ENCODE results near the gene SCARB1. TPM values are rescaled to one million over a fixed set of nuclear protein-coding genes. Genes with fewer than 3 reads are reported as not detected.

Gene SCARB1
- polyA plus RNA-seq, 12 donors, result 16.7 to 66.4 (median 22.4) TPM; not detected in 1

DNA sequence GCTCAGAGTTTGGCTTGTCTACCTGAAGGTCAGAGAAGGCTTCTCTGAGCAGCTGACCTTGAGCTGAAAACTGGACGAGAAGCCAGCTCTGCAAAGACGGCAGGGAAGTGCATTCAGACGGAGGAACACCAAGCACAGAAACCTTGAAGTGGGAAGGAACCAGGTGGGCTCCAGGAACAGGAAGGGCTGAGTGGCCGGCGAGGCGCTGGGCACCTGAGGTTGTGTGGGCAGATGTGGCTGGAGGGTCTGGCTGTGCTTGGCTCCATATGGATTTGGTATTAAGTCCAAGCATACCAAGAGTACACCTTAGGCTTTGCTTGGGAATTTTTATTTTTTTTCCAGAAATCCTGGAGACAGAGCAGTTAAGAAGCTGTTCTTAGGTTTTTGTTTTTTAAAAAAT is 130.6 kb downstream of the SCARB1 start:
- DNase-seq, result no peak

DNA sequence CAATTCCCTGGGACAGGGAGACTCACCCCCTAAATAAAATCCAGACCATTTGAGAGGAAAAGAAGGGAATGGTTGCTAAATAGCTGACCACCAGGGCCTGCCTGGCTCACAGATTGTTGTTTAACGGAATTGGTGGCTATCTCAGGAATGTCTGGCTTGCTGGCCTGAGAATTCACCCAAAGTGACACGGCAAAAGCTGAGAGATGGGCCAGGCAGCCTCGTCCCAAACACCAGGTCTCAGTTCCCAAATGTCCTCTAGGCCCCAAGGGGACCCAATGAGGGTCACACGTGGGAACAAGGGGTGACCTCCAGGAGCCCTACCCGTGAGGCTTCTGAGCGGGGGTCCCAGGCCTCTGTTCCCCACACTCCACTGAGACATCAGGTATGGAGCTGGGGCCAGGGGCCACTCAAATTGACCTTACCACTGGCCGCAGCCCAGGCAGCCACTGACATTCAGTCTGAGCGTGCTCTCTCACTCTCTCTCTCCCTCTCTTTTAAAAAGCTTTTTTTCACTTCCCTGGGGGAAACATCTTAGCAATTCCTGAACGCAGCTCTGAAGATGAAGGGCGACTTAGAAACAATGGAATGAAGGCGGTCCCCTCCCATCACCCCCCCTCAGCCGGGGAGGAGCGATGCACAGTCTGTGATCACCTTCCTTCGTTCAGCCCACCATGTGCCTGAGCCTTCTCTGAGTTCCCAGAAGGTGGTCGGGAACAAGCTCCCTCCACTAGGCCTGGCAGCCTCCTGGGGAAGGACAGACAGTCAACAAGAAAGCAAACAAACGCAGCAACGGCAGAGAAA is 131.2 kb downstream of the SCARB1 start:
- DNase-seq, result no peak

DNA sequence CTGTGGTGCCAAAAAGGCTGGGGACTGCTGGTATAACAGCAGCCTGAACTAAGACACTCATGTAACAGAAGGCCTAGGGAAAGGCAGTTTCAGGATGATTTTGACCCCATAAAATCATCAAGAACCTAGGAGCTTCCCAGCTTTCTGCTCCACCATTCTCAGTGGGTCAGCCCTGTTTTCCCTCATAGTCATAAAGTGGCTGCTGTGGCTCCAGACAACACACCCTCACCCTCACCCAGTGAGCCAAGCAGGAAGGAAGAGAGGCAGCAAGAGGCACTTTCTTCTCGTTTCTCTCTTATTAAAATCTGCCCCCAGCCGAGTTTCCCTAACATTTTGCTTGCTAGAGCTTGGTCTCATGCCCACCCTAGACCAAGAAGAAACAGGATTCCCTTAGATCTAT is 131.8 kb downstream of the SCARB1 start:
- no peak for DNase-seq

DNA sequence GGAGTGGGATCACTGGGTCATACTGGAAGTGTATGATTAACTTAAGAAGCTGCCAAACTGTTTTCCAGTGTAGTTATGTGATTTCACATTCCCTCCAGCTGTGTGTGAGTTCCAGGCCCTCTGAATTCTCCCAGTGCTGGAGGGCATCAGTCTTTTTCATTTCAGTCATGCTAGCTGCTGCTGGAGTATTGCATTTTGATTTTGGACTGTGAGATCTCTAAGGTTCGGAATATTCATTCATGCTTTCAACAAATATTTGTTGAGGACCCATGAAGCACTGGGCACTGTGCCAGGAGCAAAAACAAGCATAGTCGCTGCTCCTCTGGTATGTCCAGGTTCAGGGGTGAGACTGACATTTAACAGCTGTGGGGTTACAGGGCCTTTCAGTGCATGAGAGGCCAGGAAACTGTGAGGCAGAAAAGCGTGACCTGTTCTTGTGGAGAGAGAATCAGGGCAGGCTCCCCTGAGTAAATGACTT is 133.2 kb downstream of the SCARB1 start:
- DNase-seq, result no peak

DNA sequence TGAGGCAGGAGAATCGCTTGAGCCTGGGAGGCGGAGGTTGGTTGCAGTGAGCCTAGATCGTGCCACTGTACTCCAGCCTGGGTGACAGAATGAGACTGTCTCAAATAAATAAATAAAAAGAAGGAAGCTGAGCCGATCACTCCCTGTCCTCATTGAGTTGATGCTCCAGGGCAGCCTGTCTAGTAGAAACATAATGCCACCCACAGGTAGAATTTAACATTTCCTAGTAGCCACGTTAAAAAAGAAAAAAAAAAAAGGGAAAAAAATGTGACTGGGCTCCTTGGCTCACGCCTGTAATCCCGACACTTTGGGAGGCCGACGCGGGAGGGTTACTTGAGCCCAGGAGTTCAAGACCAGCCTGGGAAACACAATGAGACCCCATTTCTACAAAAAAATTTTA is 135.7 kb downstream of the SCARB1 start:
- no peak for DNase-seq

DNA sequence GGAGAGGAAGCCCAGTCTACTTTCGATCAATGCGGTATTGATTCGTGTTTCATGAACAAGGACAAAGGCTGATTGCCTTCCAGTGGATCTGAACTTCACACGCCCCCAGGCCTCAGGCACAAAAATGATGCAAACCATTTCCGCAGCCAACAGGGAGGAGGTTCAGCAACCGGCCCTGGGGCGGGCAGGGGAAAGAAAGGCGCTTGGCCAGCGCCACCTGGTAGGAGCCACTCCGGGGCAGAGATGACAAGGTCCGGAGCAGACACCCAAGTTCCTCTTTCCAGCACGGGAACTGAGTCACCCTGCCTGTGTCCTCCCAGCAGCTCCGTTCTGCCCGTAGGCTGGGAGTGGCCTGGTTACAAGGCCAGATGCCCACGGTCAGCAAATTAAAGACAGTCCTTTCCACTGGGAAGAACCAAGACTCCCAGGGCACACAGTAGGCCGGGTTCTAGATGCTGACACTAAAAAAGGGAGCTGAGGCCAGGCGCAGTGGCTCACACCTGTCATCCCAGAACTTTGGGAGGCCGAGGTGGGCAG is 136.3 kb downstream of the SCARB1 start:
- no peak for DNase-seq

Other genes starting within 250 kb of the SCARB1 start
- 100 to 1,000 TPM in 11 of 12 donors, not detected in 1; 500 to 913 (median 790) TPM for gene UBC, start 50.8 kb upstream of the SCARB1 start, polyA plus RNA-seq (ENCODE audit: insufficient read length in 12 of 12)
- gene DHX37, start 125.3 kb upstream of the SCARB1 start, polyA plus RNA-seq (ENCODE audit: insufficient read length in 12 of 12), result 10 to 100 TPM in 3 of 12 donors, 1 to 10 TPM in 8, not detected in 1; 6.7 to 12.4 (median 8.9) TPM
- 1 to 10 TPM in 11 of 12 donors, not detected in 1; 2.6 to 5.6 (median 3.7) TPM for gene BRI3BP, start 129.8 kb upstream of the SCARB1 start, polyA plus RNA-seq (ENCODE audit: insufficient read length in 12 of 12)
- gene AACS, start 201.6 kb upstream of the SCARB1 start, polyA plus RNA-seq (ENCODE audit: insufficient read length in 12 of 12), result 10 to 100 TPM in 11 of 12 donors, not detected in 1; 17.2 to 45.2 (median 32.3) TPM

Data from muscle of arm (tissue), 12 donors.